Karpas-422 (cell line): Measurements from ENCODE around the gene IFNGR1. TPM values are rescaled to one million over a fixed set of nuclear protein-coding genes. Genes with fewer than 3 reads are reported as not detected.
"Not testable (repeated sequence)": the region's sequence is repeated elsewhere in the genome, so short reads cannot be mapped to it uniquely, and the experiment has no call there.

Experiments used
- DNase-seq: peaks from one replicate; pipeline ENCODE4 v3.0.0-alpha.2; 2015
- H2AFZ ChIP-seq: fragments of 200-600 bp; sonication (generic); 2 replicates; pipeline ENCODE4 v1.6.1; 2014; ENCODE audit warnings: antibody characterized with exemption, low read length, mixed read lengths
- H3K27ac ChIP-seq: fragments of 200-600 bp; sonication (generic); 2 replicates; pipeline ENCODE4 v1.5.1; 2014; ENCODE audit warnings: mild to moderate bottlenecking, low read length, moderate library complexity
- H3K27me3 ChIP-seq: fragments of 200-600 bp; sonication (generic); 2 replicates; pipeline ENCODE4 v1.6.1; 2014; ENCODE audit warnings: low read length, mixed read lengths
- H3K36me3 ChIP-seq: fragments of 200-600 bp; sonication (generic); 2 replicates; pipeline ENCODE4 v1.6.1; 2014; ENCODE audit warnings: low read length, mixed read lengths; ENCODE audit not compliant: insufficient read depth
- H3K4me1 ChIP-seq: fragments of 200-600 bp; sonication (generic); 2 replicates; pipeline ENCODE4 v1.6.1; 2014; ENCODE audit warnings: mild to moderate bottlenecking, low read length, mixed read lengths
- H3K4me2 ChIP-seq: fragments of 200-600 bp; sonication (generic); 2 replicates; pipeline ENCODE4 v1.6.1; 2014; ENCODE audit warnings: low read length, low read depth, mild to moderate bottlenecking; ENCODE audit not compliant: poor library complexity, severe bottlenecking
- H3K4me3 ChIP-seq: fragments of 200-600 bp; sonication (generic); 2 replicates; pipeline ENCODE4 v1.5.1; 2014; ENCODE audit warnings: mild to moderate bottlenecking, antibody characterized with exemption, low read length, mixed read lengths
- H3K79me2 ChIP-seq: fragments of 200-600 bp; sonication (generic); 2 replicates; pipeline ENCODE4 v1.6.1; 2014; ENCODE audit warnings: mild to moderate bottlenecking, low read length, mixed read lengths
- H3K9ac ChIP-seq: fragments of 200-600 bp; sonication (generic); 2 replicates; pipeline ENCODE4 v1.6.0; 2014; ENCODE audit warnings: low read length
- H3K9me2 ChIP-seq: fragments of 200-600 bp; sonication (generic), shearing (Covaris generic); replicated peaks from 2 replicates; pipeline ENCODE4 v1.6.0; 2014; ENCODE audit warnings: mild to moderate bottlenecking, low read length, moderate library complexity; ENCODE audit not compliant: insufficient read depth
- H3K9me3 ChIP-seq: fragments of 300-700, 200-600 bp; sonication (generic); 2 replicates; pipeline ENCODE4 v1.6.1; 2014; ENCODE audit warnings: low read length, mixed read lengths
- H4K20me1 ChIP-seq: fragments of 200-600 bp; sonication (generic); 2 replicates; pipeline ENCODE4 v1.6.1; 2014; ENCODE audit warnings: mild to moderate bottlenecking, antibody characterized with exemption, low read length, low read depth; ENCODE audit not compliant: insufficient read depth
- total RNA-seq: library from RNA; depleted of rRNA; stranded (reverse); fragments of >200 nt; shearing (Covaris generic); gene quantifications from 2 replicates; pipeline ENCODE4 v1.2.3, GENCODE V29; 2014; ENCODE audit warnings: low replicate concordance

Gene IFNGR1
- total RNA-seq, 1 experiment from 2014 or later, result 76.9 TPM

DNA sequence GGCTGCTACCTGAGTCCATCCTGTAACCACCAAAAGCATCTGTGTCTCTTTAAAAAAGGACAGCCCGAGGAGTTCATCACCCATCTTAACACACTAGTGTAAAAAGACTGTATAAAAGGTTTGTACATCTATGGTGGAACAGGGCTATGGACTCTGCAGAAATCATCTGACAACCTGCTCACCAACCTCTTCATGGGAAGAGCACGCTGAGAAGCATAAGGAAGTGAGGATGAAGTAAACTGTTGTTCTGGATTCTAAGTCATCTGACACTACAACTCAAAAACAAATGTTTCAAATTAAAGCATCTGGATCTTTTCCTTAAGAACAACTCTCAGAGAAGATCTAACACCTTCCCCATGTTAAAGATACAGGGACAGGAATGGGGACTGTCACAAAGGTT is 5.4 kb downstream of the IFNGR1 start:
- Histone ChIP-seq H3K4me2 (no peak overlapping the region), H3K36me3 (peaks cover 42% of the 10 kb centered on the region), H3K4me3 (no peak overlapping the region), H3K9ac (no peak overlapping the region), H2AFZ (no peak overlapping the region), H3K9me3 (no peaks in the 10 kb centered on the region), H4K20me1 (no peaks in the 10 kb centered on the region; the same call in 1 of the 2 replicates), H3K4me1 (peaks cover 19% of the 10 kb centered on the region), H3K27me3 (no peaks in the 10 kb centered on the region), H3K79me2 (peaks cover 99% of the 10 kb centered on the region), H3K27ac (no peak overlapping the region), H3K9me2 (no peaks in the 10 kb centered on the region)
- no peak for DNase-seq

DNA sequence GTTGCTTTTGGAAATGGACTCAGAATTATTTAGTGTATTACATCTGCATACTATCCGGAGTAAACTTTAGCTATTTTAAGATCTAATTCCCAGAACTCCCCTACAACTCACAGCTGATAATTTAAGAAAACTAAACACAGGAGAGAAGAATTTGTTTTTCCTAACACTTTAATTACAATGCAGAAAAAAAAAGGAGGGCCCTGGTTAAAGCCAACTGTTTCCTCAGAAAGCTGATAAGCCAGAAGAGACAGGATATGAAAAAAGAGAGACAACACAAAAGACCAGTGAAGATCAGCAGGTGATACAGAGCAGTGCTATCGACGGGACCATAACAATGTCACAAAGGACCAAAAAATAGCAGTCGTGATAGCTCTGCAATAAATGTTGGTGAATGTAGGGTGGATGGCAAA is 5.8 kb downstream of the IFNGR1 start:
- no peak overlapping the region for H3K27ac ChIP-seq
- H3K4me3 ChIP-seq, result no peak overlapping the region
- no peak overlapping the region for H3K9ac ChIP-seq
- no peaks in the 10 kb centered on the region; the same call in 1 of the 2 replicates for H3K9me3 ChIP-seq
- no peak overlapping the region for H3K4me2 ChIP-seq
- DNase-seq, result no peak
- peaks cover 19% of the 10 kb centered on the region for H3K4me1 ChIP-seq
- no peak overlapping the region for H2AFZ ChIP-seq
- H4K20me1 ChIP-seq, result no peaks in the 10 kb centered on the region; the same call in 1 of the 2 replicates
- peaks cover 99% of the 10 kb centered on the region for H3K79me2 ChIP-seq
- no peaks in the 10 kb centered on the region for H3K27me3 ChIP-seq
- H3K36me3 ChIP-seq, result peaks cover 42% of the 10 kb centered on the region
- H3K9me2 ChIP-seq, result no peaks in the 10 kb centered on the region

- Histone ChIP-seq H3K4me3 (no peak overlapping the region), H3K4me2 (no peak overlapping the region), H3K9me2 (no peaks in the 10 kb centered on the region), H2AFZ (no peak overlapping the region), H3K9ac (no peak overlapping the region), H3K27me3 (no peaks in the 10 kb centered on the region), H3K79me2 (peaks cover 99% of the 10 kb centered on the region), H3K4me1 (peaks cover 13% of the 10 kb centered on the region), H4K20me1 (no peaks in the 10 kb centered on the region), H3K36me3 (peaks cover 47% of the 10 kb centered on the region), H3K27ac (no peak overlapping the region), H3K9me3 (no peaks in the 10 kb centered on the region; the same call in 1 of the 2 replicates)
- DNase-seq, result no peak
Observed at GRCh38 chr6:137211910-137212309, 7.3 kb downstream of the IFNGR1 start.

DNA sequence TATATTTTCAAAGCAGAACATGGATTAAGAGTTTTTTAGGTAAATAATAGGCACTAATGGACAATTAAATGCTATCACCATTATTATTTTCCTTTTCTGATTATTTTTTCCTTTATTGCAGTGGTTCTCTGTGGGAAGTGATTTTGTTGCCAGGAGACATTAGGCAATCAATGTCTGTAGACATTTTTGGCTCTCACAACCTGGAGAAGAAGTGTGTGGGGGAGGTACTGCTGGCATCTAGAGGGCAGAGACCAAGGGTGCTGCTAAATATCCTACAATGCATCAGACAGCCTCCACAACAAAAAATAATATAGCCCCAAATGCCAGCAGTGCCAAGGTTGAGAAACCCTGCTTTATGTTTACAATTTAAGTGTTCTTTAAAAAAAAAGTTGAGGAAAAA is 8.3 kb downstream of the IFNGR1 start:
- Histone ChIP-seq H3K79me2 (peaks cover 97% of the 10 kb centered on the region), H3K4me2 (no peak overlapping the region), H3K27ac (no peak overlapping the region), H3K9me3 (no peaks in the 10 kb centered on the region; the same call in 1 of the 2 replicates), H3K9me2 (no peaks in the 10 kb centered on the region), H3K4me3 (no peak overlapping the region), H3K36me3 (peaks cover 57% of the 10 kb centered on the region), H2AFZ (no peak overlapping the region), H3K27me3 (no peaks in the 10 kb centered on the region), H4K20me1 (no peaks in the 10 kb centered on the region), H3K4me1 (peaks cover 10% of the 10 kb centered on the region), H3K9ac (no peak overlapping the region)
- DNase-seq, result no peak

GRCh38 chr6:137208279-137208678 is 10.9 kb downstream of the IFNGR1 start:
- Histone ChIP-seq H3K4me3 (no peak overlapping the region), H3K9me3 (no peaks in the 10 kb centered on the region; the same call in 1 of the 2 replicates), H3K36me3 (peaks cover 52% of the 10 kb centered on the region), H3K9ac (no peak overlapping the region), H2AFZ (no peak overlapping the region), H3K9me2 (no peaks in the 10 kb centered on the region), H3K27ac (no peak overlapping the region), H3K27me3 (no peaks in the 10 kb centered on the region), H3K4me2 (no peak overlapping the region), H4K20me1 (no peaks in the 10 kb centered on the region), H3K79me2 (peaks cover 72% of the 10 kb centered on the region), H3K4me1 (peaks cover 10% of the 10 kb centered on the region)
- no peak for DNase-seq

DNA sequence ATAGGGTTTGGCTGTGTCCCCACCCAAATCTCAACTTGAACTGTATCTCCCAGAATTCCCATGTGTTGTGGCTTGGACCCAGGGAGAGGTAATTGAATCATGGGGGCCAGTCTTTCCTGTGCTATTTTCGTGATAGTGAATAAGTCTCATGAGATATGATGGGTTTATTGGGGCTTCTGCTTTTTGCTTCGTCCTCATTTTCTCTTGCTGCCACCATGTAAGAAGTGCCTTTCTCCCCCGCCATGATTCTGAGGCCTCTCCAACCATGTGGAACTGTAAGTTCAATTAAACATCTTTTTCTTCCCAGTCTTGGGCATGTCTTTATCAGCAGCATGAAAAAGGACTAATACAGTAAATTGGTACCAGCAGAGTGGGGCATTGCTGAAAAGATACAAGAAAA is 11.7 kb downstream of the IFNGR1 start:
- H3K79me2 ChIP-seq, result peaks cover 63% of the 10 kb centered on the region
- peaks cover 60% of the 10 kb centered on the region for H3K36me3 ChIP-seq
- H2AFZ ChIP-seq, H3K9ac ChIP-seq, H3K27me3 ChIP-seq, H3K4me3 ChIP-seq, H3K4me1 ChIP-seq, H3K27ac ChIP-seq, H3K4me2 ChIP-seq, H3K9me3 ChIP-seq, H4K20me1 ChIP-seq, H3K9me2 ChIP-seq, DNase-seq: not testable (repeated sequence)

DNA sequence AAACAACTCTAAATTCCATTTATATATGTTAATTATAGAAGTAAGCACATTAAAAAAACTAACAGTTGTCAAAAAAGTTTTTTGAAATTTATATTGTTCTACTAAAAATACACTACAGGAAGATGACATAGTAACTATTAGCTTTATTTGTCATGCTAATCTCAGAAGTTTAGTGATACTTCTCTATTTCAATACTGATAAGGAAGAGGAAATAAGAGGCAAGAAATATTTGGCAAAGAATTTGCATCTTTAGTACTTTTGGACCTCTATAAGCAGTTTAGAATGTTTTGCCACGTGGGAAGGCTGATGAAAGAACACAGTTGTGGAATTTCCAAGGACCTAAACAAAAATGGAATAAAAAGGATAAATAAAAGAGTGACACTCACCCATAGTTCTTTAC is 12.6 kb downstream of the IFNGR1 start:
- peaks cover 65% of the 10 kb centered on the region for H3K36me3 ChIP-seq
- no peak overlapping the region for H3K9ac ChIP-seq
- no peaks in the 10 kb centered on the region for H4K20me1 ChIP-seq
- DNase-seq, result peak; percentile 50
- H2AFZ ChIP-seq, result no peak overlapping the region
- peaks cover 10% of the 10 kb centered on the region for H3K4me1 ChIP-seq
- H3K27me3 ChIP-seq, result no peaks in the 10 kb centered on the region
- no peak overlapping the region for H3K4me2 ChIP-seq
- no peak overlapping the region for H3K4me3 ChIP-seq
- H3K27ac ChIP-seq, result peak overlapping the region; percentile 27
- peaks cover 54% of the 10 kb centered on the region for H3K79me2 ChIP-seq
- no peaks in the 10 kb centered on the region; the same call in 1 of the 2 replicates for H3K9me3 ChIP-seq
- no peaks in the 10 kb centered on the region for H3K9me2 ChIP-seq

DNA sequence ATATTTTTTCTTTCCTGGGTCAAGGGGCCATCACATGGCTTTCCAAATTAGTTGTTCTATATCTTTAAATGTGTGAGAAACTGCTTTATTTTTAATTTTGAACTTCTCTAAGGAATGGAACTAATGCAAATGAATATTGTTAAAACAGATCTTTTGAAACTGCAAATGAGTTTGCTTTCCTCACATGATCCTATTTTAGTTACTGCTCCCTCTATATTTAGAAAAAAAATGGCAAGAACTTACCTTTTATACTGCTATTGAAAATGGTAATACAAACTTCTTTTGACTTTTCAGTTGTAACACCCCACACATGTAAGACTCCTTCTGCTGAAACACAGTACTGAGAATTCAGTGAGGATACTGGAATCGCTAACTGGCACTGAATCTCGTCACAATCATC is 15.9 kb downstream of the IFNGR1 start:
- Histone ChIP-seq H3K9me3 (no peaks in the 10 kb centered on the region; the same call in 1 of the 2 replicates), H3K4me2 (no peak overlapping the region), H3K9me2 (no peaks in the 10 kb centered on the region), H3K4me1 (peaks cover 10% of the 10 kb centered on the region), H3K36me3 (peaks cover 71% of the 10 kb centered on the region), H3K27ac (no peak overlapping the region), H3K79me2 (peaks cover 22% of the 10 kb centered on the region), H4K20me1 (no peaks in the 10 kb centered on the region), H3K4me3 (no peak overlapping the region), H3K9ac (no peak overlapping the region), H2AFZ (no peak overlapping the region), H3K27me3 (no peaks in the 10 kb centered on the region)
- DNase-seq, result no peak

DNA sequence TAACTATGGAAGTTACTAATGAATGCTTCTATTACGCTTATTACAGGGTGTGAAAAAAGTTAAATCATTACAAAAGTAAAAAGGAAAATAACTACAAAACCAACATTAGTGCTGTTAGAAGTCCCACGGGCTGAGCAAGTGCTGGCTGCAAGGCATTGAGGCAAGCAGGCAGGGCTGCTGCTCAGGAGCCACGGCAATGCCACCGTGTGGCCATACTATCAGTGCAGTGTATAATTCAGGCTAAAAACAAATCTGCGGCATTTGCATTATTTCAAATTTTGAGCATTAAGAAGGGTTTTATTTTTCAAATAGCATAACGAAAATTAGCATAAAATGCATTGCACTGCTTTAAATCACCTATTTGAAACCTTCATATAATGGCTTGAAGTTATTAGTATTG is 17.1 kb downstream of the IFNGR1 start:
- Histone ChIP-seq H3K36me3 (peaks cover 77% of the 10 kb centered on the region), H3K4me3 (no peak overlapping the region), H3K27ac (no peak overlapping the region), H2AFZ (no peak overlapping the region), H3K9me2 (no peaks in the 10 kb centered on the region), H3K9me3 (no peaks in the 10 kb centered on the region), H3K4me1 (peaks cover 7% of the 10 kb centered on the region), H3K79me2 (peaks cover 10% of the 10 kb centered on the region), H3K9ac (no peak overlapping the region), H3K4me2 (no peak overlapping the region), H3K27me3 (no peaks in the 10 kb centered on the region), H4K20me1 (no peaks in the 10 kb centered on the region)
- DNase-seq, result peak; percentile 68
